ENCODE results near the gene CYTH3. TPM values are rescaled to one million over a fixed set of nuclear protein-coding genes. Genes with fewer than 3 reads are reported as not detected.

Gene CYTH3
- total and polyA plus RNA-seq, 9 of the 15 experiments (the other 6 are each of a cell fraction or from before 2014, with no cell fraction given): 0.25 to 15.2 (median 11.4) TPM

DNA sequence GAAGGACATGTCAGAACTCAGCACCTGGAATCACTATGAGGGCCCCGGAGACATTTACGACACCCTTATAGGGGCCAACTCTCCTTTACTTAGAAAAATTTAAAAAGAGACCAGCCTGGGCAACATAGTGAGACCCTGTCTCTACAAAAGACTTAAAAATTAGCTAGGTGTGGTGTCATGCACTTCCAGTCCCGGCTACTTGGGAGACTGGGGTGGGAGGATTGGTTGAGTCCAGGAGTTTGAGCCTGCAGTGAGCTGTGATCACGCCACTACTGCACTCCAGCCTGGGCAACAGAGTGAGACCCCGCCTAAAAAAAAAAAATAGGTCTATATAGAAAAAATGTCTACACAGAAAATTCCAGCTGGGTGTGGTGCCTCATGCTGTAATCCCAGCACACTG lies 7.5 kb upstream of the CYTH3 start:
- H3K27ac ChIP-seq (ENCODE audit: extremely low read depth, low read depth, low read length): no peak overlapping the region
- in situ Hi-C loops (cut with MboI): no loop called here
- ChIA-PET POLR2A (no interaction called here), CTCF (ENCODE audit: low intra/inter-chr PET ratio) (no interaction called here)
- H3K27me3 ChIP-seq (ENCODE audit: control insufficient read depth in 2 of 2, insufficient read depth in 2 of 2, low read length in 2 of 2): no peaks in the 10 kb centered on the region
- BruUV-seq (replicated peaks): no TSS peak
- intact Hi-C loops (cut with micrococcal nuclease): no loop called here
- H3K4me1 ChIP-seq (replicated peaks in 1 of 2; ENCODE audit: control insufficient read depth in 2 of 2, insufficient read depth in 2 of 2, low read length in 2 of 2): peaks cover 10 to 11% of the 10 kb centered on the region in 2 experiments; a peak in 3 of 5 replicates
- H3K36me3 ChIP-seq (ENCODE audit: control insufficient read depth, insufficient read depth, low read length): no peaks in the 10 kb centered on the region
- DNase-seq (ENCODE audit: extremely low read depth in 1 of 4, low spot score in 3 of 4): no peak
- TF ChIP-seq, protein P1, sequence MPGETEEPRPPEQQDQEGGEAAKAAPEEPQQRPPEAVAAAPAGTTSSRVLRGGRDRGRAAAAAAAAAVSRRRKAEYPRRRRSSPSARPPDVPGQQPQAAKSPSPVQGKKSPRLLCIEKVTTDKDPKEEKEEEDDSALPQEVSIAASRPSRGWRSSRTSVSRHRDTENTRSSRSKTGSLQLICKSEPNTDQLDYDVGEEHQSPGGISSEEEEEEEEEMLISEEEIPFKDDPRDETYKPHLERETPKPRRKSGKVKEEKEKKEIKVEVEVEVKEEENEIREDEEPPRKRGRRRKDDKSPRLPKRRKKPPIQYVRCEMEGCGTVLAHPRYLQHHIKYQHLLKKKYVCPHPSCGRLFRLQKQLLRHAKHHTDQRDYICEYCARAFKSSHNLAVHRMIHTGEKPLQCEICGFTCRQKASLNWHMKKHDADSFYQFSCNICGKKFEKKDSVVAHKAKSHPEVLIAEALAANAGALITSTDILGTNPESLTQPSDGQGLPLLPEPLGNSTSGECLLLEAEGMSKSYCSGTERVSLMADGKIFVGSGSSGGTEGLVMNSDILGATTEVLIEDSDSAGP (CRISPR knock-in tag; IDR thresholded peaks at IDR 0.05): no peak
- TF ChIP-seq ZNF212 (CRISPR knock-in tag; IDR thresholded peaks at IDR 0.05) (no peak), ZNF121 (CRISPR knock-in tag; conservative IDR thresholded peaks at IDR 0.05) (peak; percentile 92), U2AF1 (optimal IDR thresholded peaks at IDR 0.05; ENCODE audit: low read depth, low read length) (no peak), PBX2 (CRISPR knock-in tag; IDR thresholded peaks at IDR 0.05; ENCODE audit: low read depth) (no peak), PBX2 (tag; conservative IDR thresholded peaks at IDR 0.05; ENCODE audit: low read depth) (no peak)
- no peak overlapping the region for H3K4me2 ChIP-seq (ENCODE audit: insufficient read depth, low read length)
- FAIRE-seq: no peak
- H2AFZ ChIP-seq (ENCODE audit: low read depth, low read length): no peak overlapping the region
- H3K79me2 ChIP-seq (ENCODE audit: control insufficient read depth, insufficient read depth, low read length): no peaks in the 10 kb centered on the region
- WGBS (ENCODE audit: insufficient coverage, low coverage, missing lambda C conversion rate): 74% methylated on average over 5 of the region's 5 CpGs
- H3K4me3 ChIP-seq: no peak overlapping the region
- H3K9me1 ChIP-seq (ENCODE audit: control insufficient read depth, insufficient read depth, low read length): no peaks in the 10 kb centered on the region
- peak overlapping the region in 1 of 2 experiments; percentile 58; a peak in 1 of 4 replicates for H3K9ac ChIP-seq (ENCODE audit: insufficient read depth in 1 of 2, low read depth in 2 of 2, low read length in 2 of 2)
- no peaks in the 10 kb centered on the region for H4K20me1 ChIP-seq (replicated peaks; ENCODE audit: control insufficient read depth, insufficient read depth, low read length)
- H3K9me3 ChIP-seq (replicated peaks; ENCODE audit: control insufficient read depth, insufficient read depth, low read depth, low read length): no peaks in the 10 kb centered on the region
- no peak for ATAC-seq

Data from K562 (cell line).